Glutamatergic neuron (in vitro differentiated cells): Measurements from ENCODE around the gene PRRG2. TPM values are rescaled to one million over a fixed set of nuclear protein-coding genes. Genes with fewer than 3 reads are reported as not detected.
A peak's percentile ranks its signal among the peaks of the same experiment; 100 is the strongest.

Experiments used
- DNase-seq: peaks from one replicate; pipeline ENCODE4 v3.0.0; 2022
- H3K27ac Mint-ChIP-seq: one replicate; pipeline ENCODE4 v1.8.0; 2020; ENCODE audit warnings: mild to moderate bottlenecking, mixed read lengths, inconsistent platforms; ENCODE audit not compliant: unreplicated experiment
- H3K27me3 Mint-ChIP-seq: one replicate; pipeline ENCODE4 v1.8.0; 2020; ENCODE audit warnings: mild to moderate bottlenecking, moderate library complexity, mixed read lengths, inconsistent platforms; ENCODE audit not compliant: unreplicated experiment
- H3K36me3 Mint-ChIP-seq: one replicate; pipeline ENCODE4 v1.8.0; 2020; ENCODE audit warnings: mild to moderate bottlenecking, mixed read lengths, inconsistent platforms; ENCODE audit not compliant: unreplicated experiment
- H3K4me1 Mint-ChIP-seq: one replicate; pipeline ENCODE4 v1.8.0; 2020; ENCODE audit warnings: mild to moderate bottlenecking, low read depth, mixed read lengths, inconsistent platforms; ENCODE audit not compliant: unreplicated experiment
- H3K4me3 Mint-ChIP-seq: one replicate; pipeline ENCODE4 v1.8.0; 2020; ENCODE audit warnings: mild to moderate bottlenecking, mixed read lengths, inconsistent platforms; ENCODE audit not compliant: unreplicated experiment
- H3K9me3 Mint-ChIP-seq: one replicate; pipeline ENCODE4 v1.8.0; 2020; ENCODE audit warnings: mild to moderate bottlenecking, moderate library complexity, mixed read lengths, inconsistent platforms; ENCODE audit not compliant: unreplicated experiment
- total RNA-seq: library from RNA; stranded (reverse); fragmentation: NEBNext Ultra II Directional; extraction: Animal tissue kit (Norgen Biotek cat#: 25700); gene quantifications from one replicate; pipeline ENCODE4 v1.2.1, GENCODE V29; 2021; ENCODE audit not compliant: unreplicated experiment
- TF ChIP-seq, protein P1 (sequence below): fragments of 200-600 bp; sonication (generic); IDR thresholded peaks from one replicate; pipeline ENCODE4 v1.5.0; 2021; ENCODE audit not compliant: partially characterized antibody, unreplicated experiment

PRRG2 gene
- total RNA-seq, 1 donor from 2014 or later: 0.29 TPM

- peaks cover 3% of the 10 kb centered on the region for H3K9me3 Mint-ChIP-seq
- H3K36me3 Mint-ChIP-seq: no peaks in the 10 kb centered on the region
- peak overlapping the region; percentile 94 for H3K27ac Mint-ChIP-seq
- TF ChIP-seq, protein P1, sequence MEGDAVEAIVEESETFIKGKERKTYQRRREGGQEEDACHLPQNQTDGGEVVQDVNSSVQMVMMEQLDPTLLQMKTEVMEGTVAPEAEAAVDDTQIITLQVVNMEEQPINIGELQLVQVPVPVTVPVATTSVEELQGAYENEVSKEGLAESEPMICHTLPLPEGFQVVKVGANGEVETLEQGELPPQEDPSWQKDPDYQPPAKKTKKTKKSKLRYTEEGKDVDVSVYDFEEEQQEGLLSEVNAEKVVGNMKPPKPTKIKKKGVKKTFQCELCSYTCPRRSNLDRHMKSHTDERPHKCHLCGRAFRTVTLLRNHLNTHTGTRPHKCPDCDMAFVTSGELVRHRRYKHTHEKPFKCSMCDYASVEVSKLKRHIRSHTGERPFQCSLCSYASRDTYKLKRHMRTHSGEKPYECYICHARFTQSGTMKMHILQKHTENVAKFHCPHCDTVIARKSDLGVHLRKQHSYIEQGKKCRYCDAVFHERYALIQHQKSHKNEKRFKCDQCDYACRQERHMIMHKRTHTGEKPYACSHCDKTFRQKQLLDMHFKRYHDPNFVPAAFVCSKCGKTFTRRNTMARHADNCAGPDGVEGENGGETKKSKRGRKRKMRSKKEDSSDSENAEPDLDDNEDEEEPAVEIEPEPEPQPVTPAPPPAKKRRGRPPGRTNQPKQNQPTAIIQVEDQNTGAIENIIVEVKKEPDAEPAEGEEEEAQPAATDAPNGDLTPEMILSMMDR: no peak
- H3K4me1 Mint-ChIP-seq: peaks cover 11% of the 10 kb centered on the region
- DNase-seq: no peak
- H3K27me3 Mint-ChIP-seq: peaks cover 2% of the 10 kb centered on the region
- peak overlapping the region; percentile 97 for H3K4me3 Mint-ChIP-seq
These were observed 1.2 kb upstream of the PRRG2 start for GRCh38 chr19:49579947-49580263.

DNA sequence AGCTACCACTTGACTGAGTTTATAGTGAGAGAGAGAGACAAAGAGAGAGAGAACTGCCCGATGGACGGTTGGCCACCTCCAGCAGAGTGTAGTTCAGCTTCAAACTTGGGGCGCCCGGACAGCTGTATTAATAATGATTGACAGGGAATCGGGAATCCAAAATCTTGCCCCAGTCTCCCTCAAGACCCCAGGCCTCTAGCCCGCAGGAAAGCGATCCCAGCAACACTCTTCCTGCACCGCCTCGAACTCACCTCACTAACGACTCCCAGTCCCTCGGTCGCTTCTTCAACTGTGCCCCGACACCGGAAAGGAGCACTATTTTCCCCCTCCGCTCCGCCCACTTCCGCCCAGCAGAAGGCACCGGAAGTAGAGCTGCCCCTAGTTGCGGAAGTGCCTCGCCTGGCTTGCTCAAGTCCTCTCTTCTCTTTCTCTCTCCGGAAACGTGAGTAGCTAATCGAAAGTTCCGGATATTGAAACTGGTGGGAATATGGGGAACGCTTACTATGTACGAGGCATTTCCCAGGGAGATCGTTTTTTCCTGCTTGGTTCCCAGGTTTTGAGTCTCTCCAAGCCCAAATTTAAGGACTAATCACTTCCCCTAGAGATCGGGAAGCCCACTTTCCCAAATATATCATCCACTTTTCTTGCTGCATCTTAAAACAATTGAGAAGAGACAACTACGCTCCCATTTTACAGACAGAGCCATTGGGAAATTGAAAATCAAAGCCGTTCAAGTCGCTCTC is 681 bp upstream of the PRRG2 start, which contains the start of gene NOSIP:
TSS of gene NOSIP (minus strand) at position 293 of the 743 bp plus-strand sequence. CDS start 19,865 bp downstream, outside the sequence.
- Mint-ChIP-seq H3K36me3 (no peaks in the 10 kb centered on the region), H3K9me3 (peaks cover 3% of the 10 kb centered on the region), H3K27ac (peak within 1 kb of the TSS; percentile 94), H3K4me3 (peak within 1 kb of the TSS; percentile 97), H3K27me3 (peaks cover 2% of the 10 kb centered on the region), H3K4me1 (peaks cover 13% of the 10 kb centered on the region)
- TF ChIP-seq, protein P1: no peak
- peak; percentile 96 for DNase-seq

- Mint-ChIP-seq H3K9me3 (peaks cover 3% of the 10 kb centered on the region), H3K36me3 (no peaks in the 10 kb centered on the region), H3K27ac (no peak overlapping the region), H3K4me1 (peaks cover 14% of the 10 kb centered on the region), H3K27me3 (peaks cover 2% of the 10 kb centered on the region), H3K4me3 (no peak overlapping the region)
- TF ChIP-seq, protein P1: no peak
- DNase-seq: no peak
These were observed 2.1 kb downstream of the PRRG2 start for GRCh38 chr19:49583239-49583638.

DNA sequence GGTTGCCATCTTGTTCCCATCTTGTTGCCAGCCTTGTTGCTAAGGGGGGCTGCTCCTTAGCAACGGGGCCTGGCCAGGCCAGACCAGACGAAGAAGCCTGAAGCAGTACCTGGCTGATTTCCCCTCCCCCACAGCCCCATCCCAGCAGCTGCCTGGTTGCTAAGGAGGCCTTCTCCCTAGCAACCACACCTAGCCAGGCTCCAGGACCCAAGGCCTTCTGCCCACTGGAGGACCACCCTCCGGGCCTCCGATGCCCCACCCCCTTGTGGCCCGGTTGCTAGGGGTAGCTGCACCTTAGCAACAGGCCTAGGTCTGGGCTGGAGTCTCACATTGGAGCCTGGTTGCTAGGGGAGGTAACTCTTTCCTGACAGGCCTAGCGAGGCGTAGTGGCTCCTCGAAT is 3.9 kb downstream of the PRRG2 start:
- H3K9me3 Mint-ChIP-seq: peaks cover 6% of the 10 kb centered on the region
- no peak overlapping the region for H3K27ac Mint-ChIP-seq
- no peaks in the 10 kb centered on the region for H3K36me3 Mint-ChIP-seq
- H3K4me1 Mint-ChIP-seq: peaks cover 8% of the 10 kb centered on the region
- H3K27me3 Mint-ChIP-seq: peaks cover 2% of the 10 kb centered on the region
- H3K4me3 Mint-ChIP-seq: no peak overlapping the region
- TF ChIP-seq, protein P1: no peak
- peak; percentile 63 for DNase-seq

- no peaks in the 10 kb centered on the region for H3K27me3 Mint-ChIP-seq
- no peak for DNase-seq
- TF ChIP-seq, protein P1: no peak
- no peak overlapping the region for H3K4me3 Mint-ChIP-seq
- peaks cover 7% of the 10 kb centered on the region for H3K9me3 Mint-ChIP-seq
- H3K4me1 Mint-ChIP-seq: peaks cover 4% of the 10 kb centered on the region
- H3K36me3 Mint-ChIP-seq: no peaks in the 10 kb centered on the region
- no peak overlapping the region for H3K27ac Mint-ChIP-seq
These were observed 6.1 kb downstream of the PRRG2 start for GRCh38 chr19:49587227-49587626.
